ENCODE measurements around the gene KIAA0930.

DNA sequence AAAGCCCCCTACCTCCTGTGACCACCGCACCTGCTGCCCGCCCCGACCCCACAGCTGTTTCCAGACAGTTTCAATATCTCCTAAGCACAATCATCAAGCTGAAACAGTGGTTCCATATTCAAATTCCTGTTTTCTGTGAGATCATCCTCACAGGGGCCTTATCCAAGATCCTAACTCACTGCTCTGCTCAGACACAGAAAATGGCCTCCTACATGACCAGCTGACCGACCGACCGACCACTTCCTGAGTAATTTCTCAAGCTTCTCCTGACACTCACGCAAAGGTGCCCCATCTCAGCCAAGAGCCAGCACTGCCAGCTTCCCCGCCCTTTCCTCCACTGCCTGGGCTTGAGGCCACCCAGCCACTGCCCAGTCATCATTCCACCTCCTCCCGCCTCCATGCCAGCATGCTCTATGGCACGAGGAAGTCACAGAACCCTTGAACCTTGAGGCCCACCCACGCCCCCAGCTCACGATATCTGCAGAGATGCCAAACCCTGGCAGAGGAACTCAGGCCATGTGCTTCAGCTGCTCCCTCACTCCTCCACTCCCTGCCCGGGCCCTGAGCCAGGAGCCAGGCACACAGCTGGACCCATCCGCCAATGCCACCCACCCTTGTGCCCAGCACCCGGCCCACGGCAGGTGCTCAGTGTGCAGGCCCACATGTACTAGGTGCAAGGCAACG is 14.0 kb downstream of the KIAA0930 start:
- TF ChIP-seq, protein P1, sequence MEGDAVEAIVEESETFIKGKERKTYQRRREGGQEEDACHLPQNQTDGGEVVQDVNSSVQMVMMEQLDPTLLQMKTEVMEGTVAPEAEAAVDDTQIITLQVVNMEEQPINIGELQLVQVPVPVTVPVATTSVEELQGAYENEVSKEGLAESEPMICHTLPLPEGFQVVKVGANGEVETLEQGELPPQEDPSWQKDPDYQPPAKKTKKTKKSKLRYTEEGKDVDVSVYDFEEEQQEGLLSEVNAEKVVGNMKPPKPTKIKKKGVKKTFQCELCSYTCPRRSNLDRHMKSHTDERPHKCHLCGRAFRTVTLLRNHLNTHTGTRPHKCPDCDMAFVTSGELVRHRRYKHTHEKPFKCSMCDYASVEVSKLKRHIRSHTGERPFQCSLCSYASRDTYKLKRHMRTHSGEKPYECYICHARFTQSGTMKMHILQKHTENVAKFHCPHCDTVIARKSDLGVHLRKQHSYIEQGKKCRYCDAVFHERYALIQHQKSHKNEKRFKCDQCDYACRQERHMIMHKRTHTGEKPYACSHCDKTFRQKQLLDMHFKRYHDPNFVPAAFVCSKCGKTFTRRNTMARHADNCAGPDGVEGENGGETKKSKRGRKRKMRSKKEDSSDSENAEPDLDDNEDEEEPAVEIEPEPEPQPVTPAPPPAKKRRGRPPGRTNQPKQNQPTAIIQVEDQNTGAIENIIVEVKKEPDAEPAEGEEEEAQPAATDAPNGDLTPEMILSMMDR (IDR thresholded peaks at IDR 0.05): no peak
- TF ChIP-seq POLR2AphosphoS5 (IDR thresholded peaks at IDR 0.05; ENCODE audit: insufficient read depth in 1 of 2, low read depth in 1 of 2): no peak
